ENCODE measurements around the gene FBXO48. TPM values are rescaled to one million over a fixed set of nuclear protein-coding genes. Genes with fewer than 3 reads are reported as not detected.

Gene FBXO48
- total and polyA plus RNA-seq, 12 donors, result 0.42 to 2.8 (median 1.1) TPM

DNA sequence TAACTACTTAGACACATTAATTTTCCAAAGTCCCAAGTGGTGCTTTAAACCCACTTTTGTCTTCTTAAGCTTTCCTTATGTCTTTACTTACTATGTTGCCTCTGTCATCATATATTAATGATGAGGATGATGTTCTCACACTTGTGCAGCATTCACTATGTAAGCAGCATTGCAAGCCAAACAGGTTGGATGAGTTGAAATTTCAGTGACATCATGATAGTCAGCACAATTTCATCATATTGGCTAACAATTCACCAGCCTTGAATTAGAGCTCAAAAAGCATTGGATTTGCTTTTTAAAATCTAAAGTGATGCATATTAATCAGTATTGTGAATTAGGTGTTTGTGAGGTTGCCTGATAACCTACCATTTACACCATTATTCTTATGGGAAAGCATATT lies 8.0 kb upstream of the FBXO48 start:
- Histone ChIP-seq H3K4me3 (no peak overlapping the region), H3K9me3 (replicated peaks in 1 of 3) (no peaks in the 10 kb centered on the region), H3K36me3 (replicated peaks in 1 of 2) (no peaks in the 10 kb centered on the region), H3K27me3 (no peaks in the 10 kb centered on the region), H3K27ac (no peak overlapping the region), H3K4me1 (replicated peaks in 1 of 2) (no peaks in the 10 kb centered on the region)
- no peak for DNase-seq
- no peak for TF ChIP-seq POLR2A (IDR thresholded peaks at IDR 0.05)
- TF ChIP-seq, protein P1, sequence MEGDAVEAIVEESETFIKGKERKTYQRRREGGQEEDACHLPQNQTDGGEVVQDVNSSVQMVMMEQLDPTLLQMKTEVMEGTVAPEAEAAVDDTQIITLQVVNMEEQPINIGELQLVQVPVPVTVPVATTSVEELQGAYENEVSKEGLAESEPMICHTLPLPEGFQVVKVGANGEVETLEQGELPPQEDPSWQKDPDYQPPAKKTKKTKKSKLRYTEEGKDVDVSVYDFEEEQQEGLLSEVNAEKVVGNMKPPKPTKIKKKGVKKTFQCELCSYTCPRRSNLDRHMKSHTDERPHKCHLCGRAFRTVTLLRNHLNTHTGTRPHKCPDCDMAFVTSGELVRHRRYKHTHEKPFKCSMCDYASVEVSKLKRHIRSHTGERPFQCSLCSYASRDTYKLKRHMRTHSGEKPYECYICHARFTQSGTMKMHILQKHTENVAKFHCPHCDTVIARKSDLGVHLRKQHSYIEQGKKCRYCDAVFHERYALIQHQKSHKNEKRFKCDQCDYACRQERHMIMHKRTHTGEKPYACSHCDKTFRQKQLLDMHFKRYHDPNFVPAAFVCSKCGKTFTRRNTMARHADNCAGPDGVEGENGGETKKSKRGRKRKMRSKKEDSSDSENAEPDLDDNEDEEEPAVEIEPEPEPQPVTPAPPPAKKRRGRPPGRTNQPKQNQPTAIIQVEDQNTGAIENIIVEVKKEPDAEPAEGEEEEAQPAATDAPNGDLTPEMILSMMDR (IDR thresholded peaks at IDR 0.05), result no peak
- intact Hi-C loops (cut with DNase I), result no loop called here

DNA sequence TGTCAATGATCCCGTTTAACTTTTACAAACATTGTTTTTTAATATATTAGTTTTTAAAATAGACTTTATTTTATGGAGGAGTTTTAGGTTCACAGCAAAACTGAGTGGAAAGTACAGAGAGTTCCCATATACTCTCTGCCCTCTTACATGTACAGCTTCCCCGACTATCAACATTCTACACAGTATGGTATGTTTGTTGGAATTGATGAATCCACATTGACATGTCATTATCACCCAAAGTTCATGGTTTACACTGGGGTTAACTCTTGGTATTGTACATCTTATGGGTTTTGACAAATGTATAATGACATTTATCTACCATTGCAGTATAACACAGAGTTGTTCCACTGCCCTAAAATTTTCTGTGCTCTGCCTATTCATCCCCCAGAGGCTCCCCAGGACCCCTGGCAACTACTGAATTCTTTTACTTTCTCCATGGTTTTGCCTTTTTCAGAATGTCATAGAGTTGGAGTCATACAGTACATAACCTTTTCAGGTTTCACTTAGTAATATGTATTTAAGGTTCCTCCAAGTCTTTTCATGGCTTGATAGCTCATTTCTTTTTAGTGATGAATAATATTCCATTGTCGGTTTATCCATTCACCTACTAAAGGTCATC lies 5.8 kb upstream of the FBXO48 start:
- intact Hi-C loops (cut with DNase I), result no loop called here
- no peak for DNase-seq
- no peak overlapping the region for H3K4me3 ChIP-seq
- no peaks in the 10 kb centered on the region for H3K9me3 ChIP-seq (replicated peaks in 1 of 3)
- no peaks in the 10 kb centered on the region for H3K36me3 ChIP-seq (replicated peaks in 1 of 2)
- 83 to 89% (median 86%) methylated on average over 3 of the region's 3 CpGs for WGBS, 4 donors
- H3K27me3 ChIP-seq, result no peaks in the 10 kb centered on the region
- H3K27ac ChIP-seq, result no peak overlapping the region
- peaks cover 5 to 7% of the 10 kb centered on the region in 2 donors for H3K4me1 ChIP-seq (replicated peaks in 1 of 2)
- TF ChIP-seq POLR2A (IDR thresholded peaks at IDR 0.05), result no peak
- TF ChIP-seq, protein P1 (IDR thresholded peaks at IDR 0.05), result no peak

DNA sequence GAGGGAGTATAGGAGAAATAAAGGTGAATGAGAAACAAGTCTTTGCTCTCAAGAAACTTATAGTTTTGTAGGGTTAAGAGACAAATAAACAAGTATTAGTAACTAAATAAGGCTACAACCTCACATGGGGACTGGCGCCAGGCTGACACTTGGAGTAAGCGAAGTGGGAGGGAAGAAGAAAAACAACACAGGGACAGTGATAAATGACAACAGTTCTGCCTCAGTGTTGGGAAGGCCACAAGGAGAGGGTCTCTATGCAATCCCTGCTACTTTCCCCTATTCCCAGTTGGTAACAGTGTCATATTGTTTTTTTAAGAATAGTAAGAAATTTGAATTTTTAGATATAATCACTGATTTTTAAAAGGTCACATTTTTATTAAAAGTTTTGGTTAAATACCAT lies 4.3 kb upstream of the FBXO48 start:
- intact Hi-C loops (cut with DNase I), result no loop called here

DNA sequence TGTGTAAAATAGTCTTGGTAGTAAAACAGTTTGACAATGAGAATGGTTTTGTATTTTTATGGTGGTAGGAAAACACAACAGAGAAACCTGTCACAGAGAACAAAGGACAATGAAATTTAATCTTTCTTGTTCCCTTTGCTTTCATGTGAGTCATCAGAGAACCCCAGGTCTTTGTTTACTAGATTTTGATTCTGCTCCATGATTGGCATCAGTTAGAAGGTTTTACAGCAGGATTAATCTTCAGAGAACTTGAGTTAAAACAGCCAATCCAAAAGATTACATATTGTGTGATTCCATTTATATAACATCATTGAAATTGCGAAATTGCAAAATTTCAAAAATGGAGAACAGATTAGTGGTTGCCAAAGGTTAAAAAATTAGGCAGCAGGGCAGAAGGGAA lies 2.8 kb upstream of the FBXO48 start:
- no peak for DNase-seq
- Histone ChIP-seq H3K4me1 (replicated peaks in 1 of 2) (peaks cover 6 to 17% of the 10 kb centered on the region in 2 donors), H3K27ac (no peak overlapping the region), H3K9me3 (replicated peaks in 1 of 3) (no peaks in the 10 kb centered on the region), H3K36me3 (replicated peaks in 1 of 2) (no peaks in the 10 kb centered on the region), H3K4me3 (no peak overlapping the region), H3K27me3 (no peaks in the 10 kb centered on the region)
- TF ChIP-seq POLR2A (IDR thresholded peaks at IDR 0.05), result no peak
- 91 to 97% (median 93%) methylated on average over 1 of the region's 1 CpG for WGBS, 4 donors
- intact Hi-C loops (cut with DNase I), result loop anchor here (10.0 kb wide), 3 partner anchors 235 to 455 kb away; no protein-coding TSS in a partner anchor

More for the DNA sequence above, 4.3 kb upstream of the FBXO48 start:
- no peak for DNase-seq
- Histone ChIP-seq H3K4me3 (no peak overlapping the region), H3K9me3 (replicated peaks in 1 of 3) (no peaks in the 10 kb centered on the region), H3K4me1 (replicated peaks in 1 of 2) (peaks cover 6 to 11% of the 10 kb centered on the region in 2 donors), H3K27me3 (no peaks in the 10 kb centered on the region), H3K27ac (no peak overlapping the region), H3K36me3 (replicated peaks in 1 of 2) (no peaks in the 10 kb centered on the region)
- TF ChIP-seq, protein P1 (IDR thresholded peaks at IDR 0.05), result no peak
- no peak for TF ChIP-seq POLR2A (IDR thresholded peaks at IDR 0.05)
- WGBS, 4 donors, result 98 to 100% (median 98%) methylated on average over 2 of the region's 2 CpGs

DNA sequence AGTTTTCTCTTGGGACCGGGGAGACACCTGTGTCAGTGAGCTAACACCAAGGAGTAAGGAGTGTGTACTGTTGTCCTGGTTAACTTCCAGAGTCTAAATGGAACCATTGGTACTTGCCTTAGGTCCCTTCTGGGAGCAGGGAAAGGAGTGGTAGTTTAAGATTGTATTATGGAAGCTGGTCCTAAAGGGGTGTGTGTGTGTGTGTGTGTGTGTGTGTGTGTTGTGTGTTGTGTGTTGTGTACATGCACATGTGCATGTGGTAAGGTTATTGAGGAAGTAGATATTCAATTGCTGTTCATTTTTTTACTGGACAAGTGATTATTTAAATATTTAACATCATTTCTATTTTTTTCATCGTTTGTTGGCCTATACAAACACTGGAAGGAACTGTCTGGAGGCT lies 1.7 kb upstream of the FBXO48 start:
- Histone ChIP-seq H3K27ac (no peak overlapping the region), H3K9me3 (replicated peaks in 1 of 3) (no peaks in the 10 kb centered on the region), H3K27me3 (no peaks in the 10 kb centered on the region), H3K4me1 (replicated peaks in 1 of 2) (peaks cover 6 to 17% of the 10 kb centered on the region in 2 donors), H3K4me3 (no peak overlapping the region), H3K36me3 (replicated peaks in 1 of 2) (no peaks in the 10 kb centered on the region)
- 80 to 94% (median 89%) methylated on average over 2 of the region's 2 CpGs for WGBS, 4 donors
- no peak for DNase-seq
- TF ChIP-seq POLR2A (IDR thresholded peaks at IDR 0.05), result no peak
- TF ChIP-seq, protein P1 (IDR thresholded peaks at IDR 0.05), result no peak
- intact Hi-C loops (cut with DNase I), result loop anchor here (10.0 kb wide), 3 partner anchors 236 to 456 kb away; no protein-coding TSS in a partner anchor

Data from adrenal gland (tissue), 12 donors.